Neural progenitor cell (in vitro differentiated cells): ENCODE results near the gene CRISP3. TPM values are rescaled to one million over a fixed set of nuclear protein-coding genes. Genes with fewer than 3 reads are reported as not detected.
A peak's percentile ranks its signal among the peaks of the same experiment; 100 is the strongest.

Source experiments
- DNase-seq: peaks from one replicate; pipeline ENCODE4 v3.0.0-alpha.2; 2016; ENCODE audit warnings: low spot score
- H2AFZ ChIP-seq: fragments of 200-600 bp; sonication (generic); replicated peaks from 2 replicates; pipeline ENCODE4 v1.6.1; 2016; ENCODE audit warnings: antibody characterized with exemption
- H3F3A ChIP-seq: fragments of 200-600 bp; sonication (generic); 2 replicates; pipeline ENCODE4 v1.6.1; 2016; ENCODE audit warnings: antibody characterized with exemption, low read depth
- H3K27ac ChIP-seq: fragments of 200-600 bp; sonication (generic); 2 replicates; pipeline ENCODE4 v1.5.1; 2016; ENCODE audit warnings: mild to moderate bottlenecking
- H3K27me3 ChIP-seq: fragments of 200-600 bp; sonication (generic); 2 replicates; pipeline ENCODE4 v1.6.1; 2016; ENCODE audit warnings: mild to moderate bottlenecking, moderate library complexity
- H3K36me3 ChIP-seq: fragments of 200-600 bp; sonication (generic); 2 replicates; pipeline ENCODE4 v1.5.1; 2016
- H3K4me1 ChIP-seq: fragments of 200-600 bp; sonication (generic); 2 replicates; pipeline ENCODE4 v1.6.1; 2016; ENCODE audit warnings: mixed run types
- H3K4me2 ChIP-seq: fragments of 200-600 bp; sonication (generic); 2 replicates; pipeline ENCODE4 v1.6.1; 2016
- H3K4me3 ChIP-seq: fragments of 200-600 bp; sonication (generic); 2 replicates; pipeline ENCODE4 v1.5.1; 2016
- H3K79me2 ChIP-seq: fragments of 200-600 bp; sonication (generic); 2 replicates; pipeline ENCODE4 v1.6.1; 2016; ENCODE audit warnings: low read depth
- H3K9ac ChIP-seq: fragments of 200-600 bp; sonication (generic); 2 replicates; pipeline ENCODE4 v1.6.1; 2016
- H3K9me3 ChIP-seq: fragments of 200-600 bp; sonication (generic); 2 replicates; pipeline ENCODE4 v1.5.1; 2016; ENCODE audit warnings: low read depth
- H4K20me1 ChIP-seq: fragments of 200-600 bp; sonication (generic); 2 replicates; pipeline ENCODE4 v1.6.1; 2016; ENCODE audit warnings: low read depth
- H3K27ac Mint-ChIP-seq: 3 replicates; pipeline ENCODE4 v1.8.0; 2021; ENCODE audit warnings: mixed read lengths
- H3K27me3 Mint-ChIP-seq: 2 replicates; pipeline ENCODE4 v1.8.0; 2022; ENCODE audit warnings: low read depth, mild to moderate bottlenecking, inconsistent platforms, moderate library complexity, mixed read lengths; ENCODE audit not compliant: insufficient read depth
- H3K36me3 Mint-ChIP-seq: 3 replicates; pipeline ENCODE4 v1.8.0; 2021; ENCODE audit warnings: mixed read lengths
- H3K4me1 Mint-ChIP-seq: 3 replicates; pipeline ENCODE4 v1.8.0; 2021; ENCODE audit warnings: mixed read lengths
- H3K4me3 Mint-ChIP-seq: 3 replicates; pipeline ENCODE4 v1.8.0; 2021; ENCODE audit warnings: mild to moderate bottlenecking, moderate library complexity, mixed read lengths
- H3K9me3 Mint-ChIP-seq: 3 replicates; pipeline ENCODE4 v1.8.0; 2020; ENCODE audit warnings: mixed read lengths
- EZH2 ChIP-seq: fragments of 200-600 bp; sonication (generic); IDR thresholded peaks from 2 replicates; pipeline ENCODE4 v1.6.1; 2017; ENCODE audit warnings: antibody characterized with exemption, mild to moderate bottlenecking, moderate library complexity
- EZH2phosphoT487 ChIP-seq: fragments of 200-600 bp; sonication (generic); IDR thresholded peaks from 2 replicates; pipeline ENCODE4 v1.6.1; 2017; ENCODE audit warnings: antibody characterized with exemption
- total RNA-seq: library from RNA; depleted of rRNA; stranded (reverse); fragments of >200 nt; gene quantifications from 2 replicates; pipeline ENCODE4 v1.2.3, GENCODE V29; 2015; ENCODE audit warnings: low replicate concordance
- TF ChIP-seq, protein P1 (sequence below): fragments of 200-600 bp; sonication (generic); IDR thresholded peaks from 2 replicates; pipeline ENCODE4 v1.5.1; 2017; ENCODE audit warnings: antibody characterized with exemption, mild to moderate bottlenecking

Gene CRISP3
- total RNA-seq, 1 donor from 2014 or later, result not detected

DNA sequence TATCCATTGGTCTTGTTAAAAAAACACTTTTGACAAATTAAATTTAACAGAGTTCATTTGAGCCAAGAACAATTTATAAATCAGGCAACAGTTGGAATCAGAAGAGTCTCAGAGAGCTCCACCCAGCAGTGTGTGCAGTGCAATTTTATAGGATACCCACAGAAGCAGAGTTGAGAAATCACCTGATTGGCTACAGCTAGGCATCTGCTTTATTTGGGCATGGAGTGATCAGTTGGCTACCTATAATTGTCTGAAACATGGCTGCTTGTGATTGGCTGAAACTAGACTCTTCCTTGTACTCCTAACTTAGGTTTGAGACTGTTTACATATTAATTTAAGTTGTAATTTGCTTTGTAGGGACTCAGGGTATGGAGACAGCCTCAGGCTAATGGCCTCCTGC lies 30.9 kb upstream of the CRISP3 start:
- Mint-ChIP-seq H3K9me3 (no peaks in the 10 kb centered on the region), H3K27me3 (no peaks in the 10 kb centered on the region), H3K36me3 (no peaks in the 10 kb centered on the region), H3K27ac (no peak overlapping the region), H3K4me3 (no peak overlapping the region), H3K4me1 (no peaks in the 10 kb centered on the region)
- no peak for DNase-seq
- H3F3A ChIP-seq, result no peaks in the 10 kb centered on the region
- H3K27ac ChIP-seq, result no peak overlapping the region
- H2AFZ ChIP-seq, result no peak overlapping the region
- no peak overlapping the region for H3K4me2 ChIP-seq
- no peaks in the 10 kb centered on the region for H3K36me3 ChIP-seq
- no peaks in the 10 kb centered on the region for H4K20me1 ChIP-seq
- H3K4me1 ChIP-seq, result no peaks in the 10 kb centered on the region
- no peak overlapping the region for H3K9ac ChIP-seq
- H3K4me3 ChIP-seq, result no peak overlapping the region
- no peaks in the 10 kb centered on the region for H3K79me2 ChIP-seq
- no peaks in the 10 kb centered on the region for H3K27me3 ChIP-seq
- no peaks in the 10 kb centered on the region for H3K9me3 ChIP-seq
- no peak for TF ChIP-seq EZH2phosphoT487
- TF ChIP-seq, protein P1, sequence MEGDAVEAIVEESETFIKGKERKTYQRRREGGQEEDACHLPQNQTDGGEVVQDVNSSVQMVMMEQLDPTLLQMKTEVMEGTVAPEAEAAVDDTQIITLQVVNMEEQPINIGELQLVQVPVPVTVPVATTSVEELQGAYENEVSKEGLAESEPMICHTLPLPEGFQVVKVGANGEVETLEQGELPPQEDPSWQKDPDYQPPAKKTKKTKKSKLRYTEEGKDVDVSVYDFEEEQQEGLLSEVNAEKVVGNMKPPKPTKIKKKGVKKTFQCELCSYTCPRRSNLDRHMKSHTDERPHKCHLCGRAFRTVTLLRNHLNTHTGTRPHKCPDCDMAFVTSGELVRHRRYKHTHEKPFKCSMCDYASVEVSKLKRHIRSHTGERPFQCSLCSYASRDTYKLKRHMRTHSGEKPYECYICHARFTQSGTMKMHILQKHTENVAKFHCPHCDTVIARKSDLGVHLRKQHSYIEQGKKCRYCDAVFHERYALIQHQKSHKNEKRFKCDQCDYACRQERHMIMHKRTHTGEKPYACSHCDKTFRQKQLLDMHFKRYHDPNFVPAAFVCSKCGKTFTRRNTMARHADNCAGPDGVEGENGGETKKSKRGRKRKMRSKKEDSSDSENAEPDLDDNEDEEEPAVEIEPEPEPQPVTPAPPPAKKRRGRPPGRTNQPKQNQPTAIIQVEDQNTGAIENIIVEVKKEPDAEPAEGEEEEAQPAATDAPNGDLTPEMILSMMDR, result no peak
- no peak for TF ChIP-seq EZH2

DNA sequence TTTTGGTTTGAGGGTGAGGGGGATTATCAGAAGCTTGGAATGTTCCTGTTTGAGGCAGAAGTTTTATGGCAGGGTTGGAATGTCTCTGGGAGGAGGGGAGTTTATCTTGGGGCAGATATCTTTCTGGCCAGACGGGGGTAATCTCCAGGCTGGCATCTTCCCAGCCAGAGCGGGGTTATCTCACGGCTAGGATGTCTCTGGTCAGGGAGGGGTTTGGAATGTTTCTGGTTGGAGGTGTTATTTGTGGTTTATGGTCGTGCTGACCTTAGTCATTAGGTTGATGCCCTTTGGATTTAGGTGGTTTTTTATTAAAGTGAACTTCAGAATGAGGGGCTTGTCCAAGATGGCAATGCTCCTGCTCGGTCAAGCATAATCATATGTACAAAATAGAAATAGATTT lies 28.1 kb upstream of the CRISP3 start:
- no peaks in the 10 kb centered on the region for H3K36me3 ChIP-seq
- H3K9me3 ChIP-seq, result no peaks in the 10 kb centered on the region
- no peak overlapping the region for H3K27ac Mint-ChIP-seq
- H3K79me2 ChIP-seq, result no peaks in the 10 kb centered on the region
- H3K27me3 Mint-ChIP-seq, result no peaks in the 10 kb centered on the region
- H3K9ac ChIP-seq, result no peak overlapping the region
- no peaks in the 10 kb centered on the region for H3K27me3 ChIP-seq
- no peaks in the 10 kb centered on the region for H3K4me1 Mint-ChIP-seq
- H3K36me3 Mint-ChIP-seq, result no peaks in the 10 kb centered on the region
- no peak overlapping the region for H2AFZ ChIP-seq
- H3K4me2 ChIP-seq, result no peak overlapping the region
- H4K20me1 ChIP-seq, result no peaks in the 10 kb centered on the region
- no peak overlapping the region for H3K27ac ChIP-seq
- DNase-seq, result no peak
- no peaks in the 10 kb centered on the region for H3K4me1 ChIP-seq
- no peak overlapping the region for H3K4me3 Mint-ChIP-seq
- no peaks in the 10 kb centered on the region for H3F3A ChIP-seq
- TF ChIP-seq, protein P1, result no peak
- TF ChIP-seq EZH2, result no peak
- TF ChIP-seq EZH2phosphoT487, result no peak
- no peak overlapping the region for H3K4me3 ChIP-seq
- H3K9me3 Mint-ChIP-seq, result no peaks in the 10 kb centered on the region

DNA sequence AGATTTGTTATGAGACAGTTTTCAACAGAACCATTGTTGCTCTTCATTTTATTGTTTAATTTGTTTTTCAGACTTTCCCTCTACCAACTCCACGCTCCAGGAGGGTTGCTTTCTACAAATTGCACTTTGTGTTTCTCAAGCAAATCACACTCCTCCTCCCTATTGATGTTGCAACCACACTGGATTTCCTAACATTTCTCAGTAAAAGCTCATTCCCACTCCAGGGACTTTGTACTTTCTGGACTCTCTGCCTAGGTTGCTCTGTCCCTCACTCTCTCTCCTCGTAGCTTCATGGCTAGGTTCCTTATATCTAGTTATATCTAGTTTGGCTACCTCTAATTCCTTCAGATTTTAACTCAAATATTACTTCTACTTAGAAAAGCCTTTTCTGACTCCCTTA lies 22.6 kb upstream of the CRISP3 start:
- TF ChIP-seq EZH2, result no peak
- TF ChIP-seq, protein P1, result no peak
- TF ChIP-seq EZH2phosphoT487, result no peak
- Mint-ChIP-seq H3K9me3 (no peaks in the 10 kb centered on the region), H3K36me3 (no peaks in the 10 kb centered on the region), H3K27ac (no peak overlapping the region), H3K27me3 (no peaks in the 10 kb centered on the region), H3K4me1 (no peaks in the 10 kb centered on the region), H3K4me3 (no peak overlapping the region)
- H2AFZ ChIP-seq, result peak overlapping the region; percentile 74
- H3K79me2 ChIP-seq, result no peaks in the 10 kb centered on the region
- no peaks in the 10 kb centered on the region for H4K20me1 ChIP-seq
- H3K4me2 ChIP-seq, result no peak overlapping the region
- H3K36me3 ChIP-seq, result no peaks in the 10 kb centered on the region
- no peaks in the 10 kb centered on the region for H3F3A ChIP-seq
- no peaks in the 10 kb centered on the region for H3K4me1 ChIP-seq
- H3K9me3 ChIP-seq, result no peaks in the 10 kb centered on the region
- no peak overlapping the region for H3K9ac ChIP-seq
- H3K4me3 ChIP-seq, result no peak overlapping the region
- H3K27me3 ChIP-seq, result no peaks in the 10 kb centered on the region
- no peak overlapping the region for H3K27ac ChIP-seq
- DNase-seq, result no peak
